Measurements from ENCODE around the gene DES.

Gene DES

GRCh38 chr2:219421323-219421722 lies 3.1 kb downstream of the DES start:
- no peak for FAIRE-seq

GRCh38 chr2:219422952-219423534 lies 4.9 kb downstream of the DES start:
- FAIRE-seq: no peak

DNA sequence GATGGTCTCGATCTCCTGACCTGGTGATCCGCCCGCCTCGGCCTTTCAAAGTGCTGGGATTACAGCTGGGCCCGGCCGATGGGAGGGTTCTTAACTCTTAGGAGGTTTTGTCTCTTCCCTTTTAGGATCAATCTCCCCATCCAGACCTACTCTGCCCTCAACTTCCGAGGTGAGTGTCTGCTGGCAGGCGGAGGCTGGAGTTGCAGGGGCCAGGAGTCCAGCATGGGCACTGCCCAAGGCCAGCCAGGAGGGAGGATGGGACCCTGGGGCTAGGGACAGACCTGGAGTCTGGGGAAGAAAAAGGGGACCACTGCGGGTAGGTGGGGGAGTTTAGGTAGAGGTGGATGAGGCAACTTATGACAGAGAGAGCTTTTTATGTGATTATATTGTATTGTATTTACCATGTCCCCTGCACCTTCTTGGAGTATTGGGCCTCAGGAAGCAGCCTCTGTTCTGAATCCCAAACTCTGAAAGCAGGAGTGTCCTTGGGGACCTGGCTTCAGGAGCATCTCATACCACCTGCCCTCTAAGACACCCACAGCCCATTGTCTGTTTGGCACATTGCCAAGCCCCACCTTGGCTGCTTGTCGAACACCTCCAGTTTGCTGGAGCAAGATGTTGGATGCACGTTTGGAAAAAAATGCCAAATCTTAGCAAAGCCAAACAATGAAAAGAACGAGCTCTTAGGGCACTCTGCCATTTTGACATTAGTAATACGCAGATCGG lies 5.6 kb downstream of the DES start:
- FAIRE-seq: no peak

- FAIRE-seq: no peak
Measured at GRCh38 chr2:219425238-219426067, 7.3 kb downstream of the DES start.

GRCh38 chr2:219426068-219426443 lies 7.9 kb downstream of the DES start:
- no peak for FAIRE-seq

GRCh38 chr2:219426534-219427136 lies 8.5 kb downstream of the DES start:
- no peak for FAIRE-seq

- no peak for FAIRE-seq
Measured at GRCh38 chr2:219428469-219428868, 10.3 kb downstream of the DES start.

DNA sequence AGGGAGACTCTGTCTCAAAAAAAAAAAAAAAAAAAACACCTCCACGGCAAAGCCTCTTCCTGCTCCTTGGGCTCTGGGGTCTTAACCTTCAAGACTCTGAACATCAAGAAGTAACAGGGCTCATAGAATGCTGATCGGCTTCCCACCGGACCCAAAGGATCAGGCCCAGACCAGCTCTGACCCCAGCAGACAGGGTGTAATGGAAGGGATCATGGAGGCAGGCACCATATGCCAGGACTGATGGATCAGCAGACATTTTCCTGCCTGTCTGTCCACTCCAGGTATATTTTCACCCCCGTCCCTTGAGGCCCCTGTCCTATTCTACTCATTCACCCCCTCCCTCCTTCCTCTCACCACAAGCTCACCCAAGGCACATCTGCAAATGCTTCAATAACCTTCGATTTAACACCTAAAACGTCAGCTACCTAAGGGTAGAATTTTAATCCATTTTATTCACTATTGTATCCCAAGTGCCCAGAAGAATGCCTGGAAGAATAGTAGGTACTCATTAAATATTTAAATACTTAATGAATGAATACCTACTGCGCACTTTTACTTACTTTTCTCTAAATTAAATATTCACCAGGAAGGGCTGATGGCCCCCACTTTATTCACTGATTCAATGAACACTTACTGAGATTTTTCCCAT lies 11.9 kb downstream of the DES start:
- no peak for FAIRE-seq

DNA sequence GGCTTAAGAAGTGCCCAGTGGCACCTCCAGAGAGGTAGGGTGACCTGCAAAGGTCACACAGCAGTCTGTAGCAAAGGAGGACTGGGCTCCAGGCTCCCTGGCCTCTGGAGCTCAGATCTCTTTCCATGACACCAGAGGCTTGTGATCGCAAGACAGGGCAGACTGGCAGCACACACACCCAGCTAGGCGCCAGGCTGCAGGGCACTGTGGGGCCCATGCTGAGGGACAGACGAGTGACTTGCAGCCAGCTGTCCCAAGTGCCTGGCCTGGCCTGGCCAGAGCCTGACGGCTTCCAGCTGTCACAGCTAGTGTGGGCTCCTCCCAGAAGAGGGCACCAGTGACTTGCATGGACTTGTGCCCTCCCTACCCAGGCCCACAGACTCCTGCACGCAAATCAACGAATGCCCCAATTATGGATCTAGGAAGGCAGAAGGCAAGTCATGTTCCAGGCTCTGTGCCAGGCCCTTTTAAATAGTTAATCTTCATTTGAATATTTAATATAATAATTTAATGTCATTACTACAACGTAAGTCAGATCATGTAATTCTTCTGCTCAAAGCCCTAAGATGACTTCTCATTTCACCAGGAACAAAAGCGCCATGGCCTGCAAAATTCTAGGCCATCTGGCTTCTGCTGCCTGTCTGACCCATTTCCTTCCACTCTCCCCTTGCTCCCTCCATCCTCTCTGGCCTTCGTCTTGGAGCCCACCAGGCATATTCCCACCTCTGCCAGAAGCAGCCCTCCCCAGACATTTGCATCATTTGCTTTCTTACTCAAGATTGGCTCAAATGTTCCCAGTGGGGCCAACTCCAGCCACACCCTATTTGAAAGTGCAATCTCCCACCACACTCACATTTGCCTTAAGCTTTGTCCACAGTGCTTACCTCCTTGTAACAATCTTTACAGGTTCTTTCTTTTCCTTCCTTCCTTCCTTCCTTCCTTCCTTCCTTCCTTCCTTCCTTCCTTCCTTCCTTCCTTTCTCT lies 12.7 kb downstream of the DES start:
- FAIRE-seq: no peak

- no peak for FAIRE-seq
Measured at GRCh38 chr2:219433666-219434467, 15.7 kb downstream of the DES start.

GRCh38 chr2:219434468-219434717 lies 16.2 kb downstream of the DES start:
- no peak for FAIRE-seq

DNA sequence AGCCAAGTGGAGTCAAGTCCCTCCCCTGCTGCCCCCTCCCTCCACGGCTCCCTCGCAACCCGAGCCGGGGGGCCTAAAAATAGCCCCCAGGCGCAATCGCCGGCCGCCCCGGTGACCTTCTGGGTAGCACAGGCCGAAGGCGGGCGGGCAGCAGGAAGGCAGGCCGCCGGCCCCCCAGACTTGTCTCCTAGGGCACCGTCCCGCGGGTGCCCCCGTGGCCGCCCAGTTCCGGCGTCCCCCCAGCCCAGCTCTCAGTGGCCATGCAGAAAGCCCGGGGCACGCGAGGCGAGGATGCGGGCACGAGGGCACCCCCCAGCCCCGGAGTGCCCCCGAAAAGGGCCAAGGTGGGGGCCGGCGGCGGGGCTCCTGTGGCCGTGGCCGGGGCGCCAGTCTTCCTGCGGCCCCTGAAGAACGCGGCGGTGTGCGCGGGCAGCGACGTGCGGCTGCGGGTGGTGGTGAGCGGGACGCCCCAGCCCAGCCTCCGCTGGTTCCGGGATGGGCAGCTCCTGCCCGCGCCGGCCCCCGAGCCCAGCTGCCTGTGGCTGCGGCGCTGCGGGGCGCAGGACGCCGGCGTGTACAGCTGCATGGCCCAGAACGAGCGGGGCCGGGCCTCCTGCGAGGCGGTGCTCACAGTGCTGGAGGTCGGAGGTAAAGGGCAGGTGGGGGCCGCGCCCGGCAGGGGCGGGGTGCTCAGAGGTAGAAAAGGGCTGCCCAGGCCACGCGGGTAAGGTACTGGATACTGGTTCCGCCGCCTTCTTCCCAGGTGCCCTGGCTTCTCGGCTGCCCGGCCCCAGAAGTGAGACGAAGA lies 16.7 kb downstream of the DES start, which contains the start of gene SPEG:
Gene SPEG, plus strand, starts transcription at position 126 of the 808 bp plus-strand sequence. Its CDS starts 135 bp downstream, at position 261.
- FAIRE-seq: no peak

DNA sequence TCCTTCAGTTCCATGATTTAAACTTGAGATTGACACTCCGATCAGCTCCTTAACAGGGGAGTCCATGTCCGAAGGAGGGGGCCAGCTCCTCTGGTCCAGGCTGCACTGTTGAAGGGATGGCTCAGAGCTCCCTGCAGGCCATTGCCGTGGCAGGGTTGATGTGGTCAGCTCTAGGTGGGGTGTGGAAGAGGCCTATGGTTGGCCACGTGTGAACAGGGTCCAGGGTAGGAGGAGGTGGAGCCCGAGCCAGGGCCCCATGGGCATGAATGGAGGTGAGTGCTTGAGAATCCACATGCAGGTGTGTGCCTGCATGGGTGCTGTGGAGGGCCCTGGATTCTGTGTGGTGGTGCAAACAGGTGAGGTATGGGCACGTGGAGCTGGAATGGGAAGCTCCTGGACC lies 17.5 kb downstream of the DES start:
- no peak for FAIRE-seq

DNA sequence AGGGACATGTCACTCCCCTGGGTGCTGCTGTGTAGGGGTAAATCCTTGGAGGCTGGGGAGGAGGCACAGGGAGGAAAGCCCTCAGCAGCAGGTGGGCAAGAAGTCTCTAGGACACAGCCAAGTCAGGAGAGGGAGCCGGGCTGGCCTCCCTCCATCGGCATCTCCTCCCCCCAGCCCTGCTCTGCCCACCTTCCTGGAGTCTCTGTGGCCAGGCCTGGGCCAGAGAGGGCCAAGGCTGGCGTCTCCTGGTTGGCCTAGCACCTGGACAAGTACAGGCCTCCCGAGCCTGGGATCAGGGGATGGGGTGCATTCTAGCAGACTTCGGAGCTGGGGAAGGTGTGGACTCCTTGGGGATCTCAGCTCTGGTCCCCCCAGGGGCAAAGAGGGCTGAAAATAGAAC lies 18.3 kb downstream of the DES start:
- FAIRE-seq: no peak

DNA sequence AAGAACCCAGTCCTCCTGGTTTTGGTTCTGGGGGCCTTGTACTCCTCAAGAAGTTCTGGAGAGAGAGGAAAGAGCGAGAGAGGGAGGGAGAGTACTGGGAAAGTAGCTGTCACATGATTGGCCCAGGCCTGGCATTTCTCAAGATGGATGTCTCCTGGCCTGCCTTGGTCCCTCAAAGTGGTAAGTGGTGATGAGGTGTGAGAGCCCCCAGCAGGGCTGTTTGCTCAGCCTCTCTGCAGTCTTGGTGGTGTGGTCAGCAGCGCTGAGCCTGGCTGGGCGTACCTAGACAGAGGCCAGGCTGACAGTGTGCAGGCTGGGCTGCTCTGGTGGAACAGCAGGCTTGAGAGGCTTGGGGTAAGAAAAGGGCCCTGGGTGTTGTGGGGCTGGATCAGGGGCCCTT lies 19.0 kb downstream of the DES start:
- FAIRE-seq: no peak

- FAIRE-seq: no peak
Measured at GRCh38 chr2:219437690-219438206, 19.6 kb downstream of the DES start.

GRCh38 chr2:219438453-219438852 lies 20.3 kb downstream of the DES start:
- FAIRE-seq: no peak

- no peak for FAIRE-seq
Measured at GRCh38 chr2:219439506-219439905, 21.3 kb downstream of the DES start.

DNA sequence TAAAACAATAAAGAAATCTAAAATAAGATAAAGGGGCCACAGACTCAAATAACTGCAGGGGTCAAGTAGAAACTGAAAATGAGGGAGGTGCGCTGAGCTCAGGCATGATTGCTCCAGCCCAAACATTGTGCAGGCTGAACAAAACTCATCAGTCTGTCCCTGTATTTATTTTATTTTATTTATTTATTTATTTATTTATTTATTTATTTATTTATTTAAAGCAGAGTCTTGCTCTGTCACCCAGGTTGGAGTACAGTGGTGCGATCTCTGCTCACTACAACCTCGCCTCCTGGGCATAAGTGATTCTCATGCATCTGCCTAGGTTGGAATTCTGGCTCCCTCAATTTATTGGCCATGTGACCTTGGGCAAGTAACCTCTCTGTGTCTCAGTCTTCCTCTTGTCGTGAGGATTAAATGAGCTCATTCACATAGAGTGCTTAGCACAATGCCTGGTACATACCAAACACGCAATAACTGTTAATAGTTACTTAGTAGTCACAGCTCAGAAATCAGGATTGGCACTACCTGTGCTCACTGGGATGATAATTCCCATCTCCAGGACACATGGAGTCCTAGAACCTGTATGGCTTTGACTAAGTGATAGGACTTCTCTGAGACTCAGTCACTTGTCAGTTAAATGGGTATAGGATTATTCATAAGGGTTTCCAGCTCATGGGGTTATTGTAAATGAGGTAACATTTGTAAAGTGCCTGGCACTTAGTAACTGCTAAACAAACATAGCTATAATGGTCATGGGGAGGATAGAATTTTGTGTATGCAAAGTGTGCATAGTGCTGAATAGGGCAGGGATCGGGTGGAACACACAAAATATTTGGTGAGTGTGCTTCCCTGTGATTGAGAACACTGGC lies 22.4 kb downstream of the DES start:
- FAIRE-seq: no peak
